HG02885 (cell line): ENCODE measurements around the gene PTPN13.

Experiments
- ATAC-seq: cut with Tn5 transposase; IDR thresholded peaks from one replicate; pipeline ENCODE4 v1.9.1; 2021; ENCODE audit warnings: mild to moderate bottlenecking; ENCODE audit not compliant: unreplicated experiment, poor library complexity

PTPN13 gene

DNA sequence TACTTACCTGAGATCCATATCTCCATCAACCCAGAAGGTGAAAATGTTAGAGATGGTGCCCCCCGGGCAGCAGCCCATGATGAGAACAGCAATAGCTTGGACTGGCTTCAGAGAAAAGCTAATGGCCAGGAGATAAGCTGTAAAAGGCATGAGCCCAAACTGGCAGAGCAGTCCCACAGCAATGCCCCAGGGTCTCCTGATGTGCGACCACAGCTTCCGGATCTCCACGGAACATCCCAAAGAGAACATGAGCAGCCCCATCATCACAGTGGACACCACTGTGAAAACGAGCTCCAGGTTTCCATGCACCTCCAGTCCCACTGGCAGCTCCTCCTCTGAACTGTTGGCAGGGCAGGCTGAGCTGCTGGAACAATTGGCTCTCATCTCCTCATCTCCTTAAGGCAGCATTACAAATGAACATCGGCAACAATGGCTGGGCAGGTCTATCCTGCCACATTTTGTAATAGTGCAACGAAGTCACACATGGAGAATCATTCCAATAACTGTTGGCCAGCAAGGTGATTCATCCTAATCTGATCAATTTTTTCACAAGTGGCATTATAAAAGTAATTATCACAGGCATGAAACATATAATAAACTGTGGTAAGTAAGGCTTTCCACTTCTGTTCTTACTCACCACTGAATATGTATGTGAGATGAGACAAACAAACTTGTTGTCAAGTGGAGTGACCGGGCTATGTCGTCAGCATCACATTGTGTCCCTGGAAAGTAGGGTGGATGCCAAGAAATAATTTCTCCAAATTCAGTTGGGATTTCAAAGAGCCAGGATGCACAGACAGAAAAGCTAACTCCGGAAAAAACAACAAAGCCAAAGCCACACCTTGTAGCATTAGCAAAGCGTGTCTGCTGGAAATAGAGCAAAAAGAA lies 254.9 kb downstream of the PTPN13 start, which contains the start of gene SLC10A6:
SLC10A6 (minus strand) TSS at position 653 of the 888 bp plus-strand sequence; CDS start at position 384, 269 bp downstream.
- ATAC-seq = no peak

- no peak for ATAC-seq
These were observed 259.1 kb downstream of the PTPN13 start for GRCh38 chr4:86853209-86853608.

DNA sequence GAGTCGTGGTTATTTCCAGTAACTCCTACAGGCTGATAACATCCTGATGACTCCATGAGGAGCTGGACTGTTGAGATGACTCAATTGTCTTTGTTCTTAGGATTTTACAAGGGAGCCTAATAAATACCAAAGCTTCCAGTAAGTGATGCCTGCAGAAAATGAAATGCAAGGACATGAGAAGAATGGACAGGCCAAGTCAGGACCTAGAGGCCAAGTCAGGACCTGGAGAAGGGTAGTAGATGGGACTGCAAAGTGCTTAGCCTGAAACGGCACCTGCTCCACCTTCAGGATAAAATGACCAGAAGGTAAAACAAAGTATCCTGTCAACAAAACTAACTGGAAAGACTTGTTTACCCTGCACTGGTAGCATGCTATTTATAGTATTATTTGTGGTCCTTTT lies 261.5 kb downstream of the PTPN13 start:
- no peak for ATAC-seq

DNA sequence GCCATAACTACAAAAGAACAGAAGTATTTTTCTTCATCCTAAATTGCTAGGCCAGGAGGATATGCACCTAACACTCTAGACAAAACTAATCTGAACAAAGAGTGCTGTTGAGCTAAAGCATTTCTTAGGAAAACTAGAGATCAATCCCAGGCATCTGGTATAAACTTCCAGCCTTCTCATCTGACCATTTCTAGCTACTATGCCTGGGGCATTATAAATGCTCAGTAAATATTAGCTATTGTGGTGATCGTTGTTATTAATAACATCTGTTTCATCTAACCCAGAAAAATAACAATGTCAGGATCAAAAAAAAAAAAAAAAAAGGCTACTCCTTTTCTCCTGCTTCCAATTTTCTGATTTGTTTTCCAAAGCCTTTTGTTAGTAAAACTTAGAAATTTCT lies 262.8 kb downstream of the PTPN13 start:
- ATAC-seq = no peak

GRCh38 chr4:86857341-86858052 lies 263.4 kb downstream of the PTPN13 start:
- no peak for ATAC-seq
